Body of pancreas (tissue), 4 donors: ENCODE results near the gene IL21.

Source experiments
- POLR2A ChIP-seq, 3 donors: fragments of 450-650 bp; IDR thresholded peaks; one replicate each; pipeline ENCODE4 v1.6.1; 2016; ENCODE audit warnings: antibody characterized with exemption in 3 of 3, mild to moderate bottlenecking in 2 of 3
- TF ChIP-seq, protein P1 (sequence below), 7 experiments: fragments of 450-650 bp in 4 of 7; fragments of 200-600 bp in 3 of 7; sonication (generic) in 3 of 7; IDR thresholded peaks; one replicate each; pipeline ENCODE4 v1.5.1; 2016 to 2019; ENCODE audit warnings: antibody characterized with exemption in 7 of 7

DNA sequence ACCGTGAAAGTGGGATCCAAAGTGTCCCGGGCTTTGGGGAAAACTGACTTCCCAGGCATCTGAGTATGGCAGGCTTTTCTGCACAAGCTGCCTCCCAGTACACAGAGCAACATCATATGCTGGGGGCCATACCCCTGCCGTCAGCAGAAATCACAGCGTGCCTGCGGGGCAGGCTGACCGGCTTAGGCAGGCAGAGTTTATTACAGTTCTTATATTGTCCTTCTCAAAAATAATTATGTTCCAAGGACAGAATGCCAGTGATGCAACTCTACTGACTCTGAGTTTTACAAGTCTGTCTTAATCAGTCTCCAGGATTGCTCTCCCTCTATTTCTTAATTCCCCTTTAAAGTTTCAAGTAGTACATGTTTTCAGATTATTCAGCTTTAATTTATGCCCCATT is 37.0 kb downstream of the IL21 start:
- TF ChIP-seq, protein P1, sequence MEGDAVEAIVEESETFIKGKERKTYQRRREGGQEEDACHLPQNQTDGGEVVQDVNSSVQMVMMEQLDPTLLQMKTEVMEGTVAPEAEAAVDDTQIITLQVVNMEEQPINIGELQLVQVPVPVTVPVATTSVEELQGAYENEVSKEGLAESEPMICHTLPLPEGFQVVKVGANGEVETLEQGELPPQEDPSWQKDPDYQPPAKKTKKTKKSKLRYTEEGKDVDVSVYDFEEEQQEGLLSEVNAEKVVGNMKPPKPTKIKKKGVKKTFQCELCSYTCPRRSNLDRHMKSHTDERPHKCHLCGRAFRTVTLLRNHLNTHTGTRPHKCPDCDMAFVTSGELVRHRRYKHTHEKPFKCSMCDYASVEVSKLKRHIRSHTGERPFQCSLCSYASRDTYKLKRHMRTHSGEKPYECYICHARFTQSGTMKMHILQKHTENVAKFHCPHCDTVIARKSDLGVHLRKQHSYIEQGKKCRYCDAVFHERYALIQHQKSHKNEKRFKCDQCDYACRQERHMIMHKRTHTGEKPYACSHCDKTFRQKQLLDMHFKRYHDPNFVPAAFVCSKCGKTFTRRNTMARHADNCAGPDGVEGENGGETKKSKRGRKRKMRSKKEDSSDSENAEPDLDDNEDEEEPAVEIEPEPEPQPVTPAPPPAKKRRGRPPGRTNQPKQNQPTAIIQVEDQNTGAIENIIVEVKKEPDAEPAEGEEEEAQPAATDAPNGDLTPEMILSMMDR (IDR thresholded peaks at IDR 0.05) = no peak
- no peak for TF ChIP-seq POLR2A (IDR thresholded peaks at IDR 0.05)
